ENCODE data around the gene FOXP2.
"Not testable (repeated sequence)": the region's sequence is repeated elsewhere in the genome, so short reads cannot be mapped to it uniquely, and the experiment has no call there.

The FOXP2 gene

DNA sequence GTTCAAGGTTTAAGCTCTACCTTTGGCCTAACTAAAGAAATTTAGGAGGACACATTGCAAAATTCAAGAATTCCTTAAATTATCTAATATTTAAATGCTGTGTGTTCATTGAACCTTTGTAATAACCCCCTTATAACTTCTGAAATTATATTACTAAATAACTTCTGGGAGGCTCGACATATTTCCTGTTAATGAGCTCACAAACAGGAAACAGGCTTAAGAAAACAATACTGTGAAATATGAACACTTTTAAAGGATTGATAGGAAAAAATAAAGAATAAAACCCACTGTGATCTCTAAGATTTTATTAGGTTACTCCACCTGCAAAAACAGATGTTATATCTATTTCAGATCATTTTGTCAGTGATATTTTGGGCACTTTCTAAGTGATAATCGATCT lies 74.1 kb downstream of the FOXP2 start:
- ATAC-seq: no peak
- TF ChIP-seq PPARA (CRISPR knock-in tag; IDR thresholded peaks at IDR 0.05; ENCODE audit: borderline replicate concordance): no peak
- TF ChIP-seq ZC3H10 (CRISPR knock-in tag; IDR thresholded peaks at IDR 0.05): no peak
- no peak for TF ChIP-seq ARNTL (CRISPR knock-in tag; IDR thresholded peaks at IDR 0.05; ENCODE audit: borderline replicate concordance, low read depth)
- TF ChIP-seq ZFP3 (CRISPR knock-in tag; IDR thresholded peaks at IDR 0.05): no peak
- TF ChIP-seq ZNF8 (CRISPR knock-in tag; IDR thresholded peaks at IDR 0.05): no peak
- TF ChIP-seq TSHZ2 (CRISPR knock-in tag; IDR thresholded peaks at IDR 0.05): no peak
- TF ChIP-seq, protein P1, sequence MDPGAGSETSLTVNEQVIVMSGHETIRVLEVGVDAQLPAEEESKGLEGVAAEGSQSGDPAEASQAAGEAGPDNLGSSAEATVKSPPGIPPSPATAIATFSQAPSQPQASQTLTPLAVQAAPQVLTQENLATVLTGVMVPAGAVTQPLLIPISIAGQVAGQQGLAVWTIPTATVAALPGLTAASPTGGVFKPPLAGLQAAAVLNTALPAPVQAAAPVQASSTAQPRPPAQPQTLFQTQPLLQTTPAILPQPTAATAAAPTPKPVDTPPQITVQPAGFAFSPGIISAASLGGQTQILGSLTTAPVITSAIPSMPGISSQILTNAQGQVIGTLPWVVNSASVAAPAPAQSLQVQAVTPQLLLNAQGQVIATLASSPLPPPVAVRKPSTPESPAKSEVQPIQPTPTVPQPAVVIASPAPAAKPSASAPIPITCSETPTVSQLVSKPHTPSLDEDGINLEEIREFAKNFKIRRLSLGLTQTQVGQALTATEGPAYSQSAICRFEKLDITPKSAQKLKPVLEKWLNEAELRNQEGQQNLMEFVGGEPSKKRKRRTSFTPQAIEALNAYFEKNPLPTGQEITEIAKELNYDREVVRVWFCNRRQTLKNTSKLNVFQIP (CRISPR knock-in tag; IDR thresholded peaks at IDR 0.05; ENCODE audit: borderline replicate concordance, low read depth): no peak
- no peak for TF ChIP-seq BACH2 (CRISPR knock-in tag; IDR thresholded peaks at IDR 0.05; ENCODE audit: borderline replicate concordance)
- TF ChIP-seq, protein P2, sequence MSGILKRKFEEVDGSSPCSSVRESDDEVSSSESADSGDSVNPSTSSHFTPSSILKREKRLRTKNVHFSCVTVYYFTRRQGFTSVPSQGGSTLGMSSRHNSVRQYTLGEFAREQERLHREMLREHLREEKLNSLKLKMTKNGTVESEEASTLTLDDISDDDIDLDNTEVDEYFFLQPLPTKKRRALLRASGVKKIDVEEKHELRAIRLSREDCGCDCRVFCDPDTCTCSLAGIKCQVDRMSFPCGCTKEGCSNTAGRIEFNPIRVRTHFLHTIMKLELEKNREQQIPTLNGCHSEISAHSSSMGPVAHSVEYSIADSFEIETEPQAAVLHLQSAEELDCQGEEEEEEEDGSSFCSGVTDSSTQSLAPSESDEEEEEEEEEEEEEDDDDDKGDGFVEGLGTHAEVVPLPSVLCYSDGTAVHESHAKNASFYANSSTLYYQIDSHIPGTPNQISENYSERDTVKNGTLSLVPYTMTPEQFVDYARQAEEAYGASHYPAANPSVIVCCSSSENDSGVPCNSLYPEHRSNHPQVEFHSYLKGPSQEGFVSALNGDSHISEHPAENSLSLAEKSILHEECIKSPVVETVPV (CRISPR knock-in tag; IDR thresholded peaks at IDR 0.05): no peak
- no peak for TF ChIP-seq CSDC2 (CRISPR knock-in tag; IDR thresholded peaks at IDR 0.05)
- no peak for TF ChIP-seq ZNF565 (CRISPR knock-in tag; conservative IDR thresholded peaks at IDR 0.05; ENCODE audit: low read depth)
- no peak for TF ChIP-seq ISL1 (CRISPR knock-in tag; IDR thresholded peaks at IDR 0.05)
- no peak for TF ChIP-seq TCF4 (CRISPR knock-in tag; IDR thresholded peaks at IDR 0.05; ENCODE audit: borderline replicate concordance)
- TF ChIP-seq RARB (CRISPR knock-in tag; IDR thresholded peaks at IDR 0.05): no peak
- TF ChIP-seq SNAI2 (CRISPR knock-in tag; IDR thresholded peaks at IDR 0.05): no peak

DNA sequence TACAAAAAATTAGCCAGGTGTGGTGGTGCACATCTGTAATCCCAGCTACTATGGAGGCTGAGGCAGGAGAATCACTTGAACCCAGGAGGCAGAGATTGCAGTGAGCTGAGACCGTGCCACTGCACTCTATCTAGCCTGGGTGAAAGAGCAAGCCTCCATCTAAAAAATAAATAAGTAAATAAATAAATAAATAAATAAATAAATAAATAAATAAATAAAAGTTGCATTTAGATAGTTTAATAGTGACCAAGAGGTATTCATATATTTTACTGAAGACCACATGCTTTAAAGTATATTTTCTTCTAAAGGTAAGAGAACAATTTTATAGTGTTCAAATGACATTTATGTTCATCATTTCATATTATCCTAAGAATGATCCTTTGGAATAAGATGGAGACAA lies 82.9 kb downstream of the FOXP2 start:
- not testable (repeated sequence) for ATAC-seq

DNA sequence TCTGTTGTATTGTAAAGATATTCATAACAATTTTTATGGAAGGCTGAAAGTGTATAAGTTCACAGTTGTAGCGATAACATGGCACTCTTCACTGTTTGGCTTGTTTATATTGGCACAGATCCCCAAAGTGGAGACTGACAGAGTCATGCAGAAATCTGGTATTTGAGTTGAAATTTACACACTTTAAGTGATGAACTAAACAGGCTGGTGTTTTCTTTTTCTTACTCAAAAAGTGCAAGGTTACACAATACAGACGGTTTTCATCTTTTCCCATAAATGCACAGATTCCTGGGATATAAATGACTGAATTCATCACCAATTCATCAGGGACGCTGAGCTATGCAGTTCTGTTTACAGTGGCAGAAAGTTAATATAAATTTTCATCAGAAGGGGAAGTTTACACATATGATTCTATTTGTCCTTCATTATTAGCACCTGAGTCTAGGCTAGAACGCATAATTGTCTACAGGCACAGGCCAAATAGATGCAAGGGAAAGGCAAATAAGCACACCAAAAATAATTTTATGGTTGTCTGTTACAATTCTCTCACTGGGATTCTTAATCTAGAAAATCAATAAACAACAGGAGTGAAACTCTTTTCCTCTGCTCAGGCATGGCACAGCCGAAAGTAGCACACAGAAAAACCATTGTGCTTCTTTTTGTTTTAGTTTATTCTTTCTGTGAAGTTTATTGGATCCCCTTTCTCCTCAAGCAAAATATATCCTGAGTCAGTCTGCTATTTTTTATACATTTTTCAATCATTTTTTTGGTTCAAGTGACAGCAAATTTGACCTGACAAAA lies 88.0 kb downstream of the FOXP2 start:
- ATAC-seq: no peak
- TF ChIP-seq ARNTL (CRISPR knock-in tag; IDR thresholded peaks at IDR 0.05; ENCODE audit: borderline replicate concordance, low read depth) (no peak), CREB5 (CRISPR knock-in tag; IDR thresholded peaks at IDR 0.05; ENCODE audit: low read depth) (no peak), PATZ1 (CRISPR knock-in tag; IDR thresholded peaks at IDR 0.05; ENCODE audit: borderline replicate concordance) (no peak), ZNF8 (CRISPR knock-in tag; IDR thresholded peaks at IDR 0.05) (no peak), GLIS3 (CRISPR knock-in tag; IDR thresholded peaks at IDR 0.05) (no peak), ZNF565 (CRISPR knock-in tag; conservative IDR thresholded peaks at IDR 0.05; ENCODE audit: low read depth) (no peak), OSR1 (CRISPR knock-in tag; IDR thresholded peaks at IDR 0.05) (no peak), TCF4 (CRISPR knock-in tag; IDR thresholded peaks at IDR 0.05; ENCODE audit: borderline replicate concordance) (no peak), ISL1 (CRISPR knock-in tag; IDR thresholded peaks at IDR 0.05) (no peak), ESRRG (CRISPR knock-in tag; IDR thresholded peaks at IDR 0.05) (no peak)
- TF ChIP-seq, protein P2 (CRISPR knock-in tag; IDR thresholded peaks at IDR 0.05): no peak
- TF ChIP-seq, protein P1 (CRISPR knock-in tag; IDR thresholded peaks at IDR 0.05; ENCODE audit: borderline replicate concordance, low read depth): no peak
